ENCODE data around the gene ZDHHC16.

DNA sequence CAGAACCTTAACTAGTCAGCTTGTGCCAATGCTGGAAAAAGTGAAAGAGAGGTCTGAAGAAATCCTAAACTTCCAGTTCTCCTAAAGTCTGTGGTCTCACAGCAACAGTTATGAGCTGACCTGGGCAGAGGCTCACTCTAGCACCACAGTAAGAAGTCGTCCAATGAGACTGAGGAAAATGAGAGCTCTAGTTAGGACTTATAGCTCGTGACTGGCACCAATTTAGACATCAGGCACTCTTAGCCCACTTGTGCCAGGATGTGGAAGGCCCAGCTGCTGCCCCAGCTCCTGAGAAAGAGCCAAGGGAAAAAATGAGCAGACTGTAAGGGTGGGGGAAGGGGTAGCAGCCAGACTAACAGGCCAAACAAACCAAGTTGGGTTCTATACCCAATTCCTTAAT is 44.6 kb downstream of the ZDHHC16 start:
- TF ChIP-seq, protein P1, sequence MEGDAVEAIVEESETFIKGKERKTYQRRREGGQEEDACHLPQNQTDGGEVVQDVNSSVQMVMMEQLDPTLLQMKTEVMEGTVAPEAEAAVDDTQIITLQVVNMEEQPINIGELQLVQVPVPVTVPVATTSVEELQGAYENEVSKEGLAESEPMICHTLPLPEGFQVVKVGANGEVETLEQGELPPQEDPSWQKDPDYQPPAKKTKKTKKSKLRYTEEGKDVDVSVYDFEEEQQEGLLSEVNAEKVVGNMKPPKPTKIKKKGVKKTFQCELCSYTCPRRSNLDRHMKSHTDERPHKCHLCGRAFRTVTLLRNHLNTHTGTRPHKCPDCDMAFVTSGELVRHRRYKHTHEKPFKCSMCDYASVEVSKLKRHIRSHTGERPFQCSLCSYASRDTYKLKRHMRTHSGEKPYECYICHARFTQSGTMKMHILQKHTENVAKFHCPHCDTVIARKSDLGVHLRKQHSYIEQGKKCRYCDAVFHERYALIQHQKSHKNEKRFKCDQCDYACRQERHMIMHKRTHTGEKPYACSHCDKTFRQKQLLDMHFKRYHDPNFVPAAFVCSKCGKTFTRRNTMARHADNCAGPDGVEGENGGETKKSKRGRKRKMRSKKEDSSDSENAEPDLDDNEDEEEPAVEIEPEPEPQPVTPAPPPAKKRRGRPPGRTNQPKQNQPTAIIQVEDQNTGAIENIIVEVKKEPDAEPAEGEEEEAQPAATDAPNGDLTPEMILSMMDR (IDR thresholded peaks at IDR 0.05; ENCODE audit: low read depth, low read length, missing input control), result no peak
- TF ChIP-seq, protein P2, sequence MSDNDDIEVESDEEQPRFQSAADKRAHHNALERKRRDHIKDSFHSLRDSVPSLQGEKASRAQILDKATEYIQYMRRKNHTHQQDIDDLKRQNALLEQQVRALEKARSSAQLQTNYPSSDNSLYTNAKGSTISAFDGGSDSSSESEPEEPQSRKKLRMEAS (IDR thresholded peaks at IDR 0.05), result no peak
- TF ChIP-seq RAD21 (IDR thresholded peaks at IDR 0.05) (no peak), EGR1 (IDR thresholded peaks at IDR 0.05; ENCODE audit: low read depth in 2 of 2) (no peak), TAF1 (conservative IDR thresholded peaks at IDR 0.05) (no peak), YY1 (IDR thresholded peaks at IDR 0.05) (no peak), GABPA (IDR thresholded peaks at IDR 0.05 in 1 of 2, conservative IDR thresholded peaks at IDR 0.05 in 1 of 2) (no peak), NR2F2 (IDR thresholded peaks at IDR 0.05) (no peak), JUND (IDR thresholded peaks at IDR 0.05) (no peak), HNF4G (IDR thresholded peaks at IDR 0.05) (no peak), SP1 (IDR thresholded peaks at IDR 0.05) (no peak)
- TF ChIP-seq, protein P3, sequence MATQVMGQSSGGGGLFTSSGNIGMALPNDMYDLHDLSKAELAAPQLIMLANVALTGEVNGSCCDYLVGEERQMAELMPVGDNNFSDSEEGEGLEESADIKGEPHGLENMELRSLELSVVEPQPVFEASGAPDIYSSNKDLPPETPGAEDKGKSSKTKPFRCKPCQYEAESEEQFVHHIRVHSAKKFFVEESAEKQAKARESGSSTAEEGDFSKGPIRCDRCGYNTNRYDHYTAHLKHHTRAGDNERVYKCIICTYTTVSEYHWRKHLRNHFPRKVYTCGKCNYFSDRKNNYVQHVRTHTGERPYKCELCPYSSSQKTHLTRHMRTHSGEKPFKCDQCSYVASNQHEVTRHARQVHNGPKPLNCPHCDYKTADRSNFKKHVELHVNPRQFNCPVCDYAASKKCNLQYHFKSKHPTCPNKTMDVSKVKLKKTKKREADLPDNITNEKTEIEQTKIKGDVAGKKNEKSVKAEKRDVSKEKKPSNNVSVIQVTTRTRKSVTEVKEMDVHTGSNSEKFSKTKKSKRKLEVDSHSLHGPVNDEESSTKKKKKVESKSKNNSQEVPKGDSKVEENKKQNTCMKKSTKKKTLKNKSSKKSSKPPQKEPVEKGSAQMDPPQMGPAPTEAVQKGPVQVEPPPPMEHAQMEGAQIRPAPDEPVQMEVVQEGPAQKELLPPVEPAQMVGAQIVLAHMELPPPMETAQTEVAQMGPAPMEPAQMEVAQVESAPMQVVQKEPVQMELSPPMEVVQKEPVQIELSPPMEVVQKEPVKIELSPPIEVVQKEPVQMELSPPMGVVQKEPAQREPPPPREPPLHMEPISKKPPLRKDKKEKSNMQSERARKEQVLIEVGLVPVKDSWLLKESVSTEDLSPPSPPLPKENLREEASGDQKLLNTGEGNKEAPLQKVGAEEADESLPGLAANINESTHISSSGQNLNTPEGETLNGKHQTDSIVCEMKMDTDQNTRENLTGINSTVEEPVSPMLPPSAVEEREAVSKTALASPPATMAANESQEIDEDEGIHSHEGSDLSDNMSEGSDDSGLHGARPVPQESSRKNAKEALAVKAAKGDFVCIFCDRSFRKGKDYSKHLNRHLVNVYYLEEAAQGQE (IDR thresholded peaks at IDR 0.05), result no peak
- TF ChIP-seq, protein P4, sequence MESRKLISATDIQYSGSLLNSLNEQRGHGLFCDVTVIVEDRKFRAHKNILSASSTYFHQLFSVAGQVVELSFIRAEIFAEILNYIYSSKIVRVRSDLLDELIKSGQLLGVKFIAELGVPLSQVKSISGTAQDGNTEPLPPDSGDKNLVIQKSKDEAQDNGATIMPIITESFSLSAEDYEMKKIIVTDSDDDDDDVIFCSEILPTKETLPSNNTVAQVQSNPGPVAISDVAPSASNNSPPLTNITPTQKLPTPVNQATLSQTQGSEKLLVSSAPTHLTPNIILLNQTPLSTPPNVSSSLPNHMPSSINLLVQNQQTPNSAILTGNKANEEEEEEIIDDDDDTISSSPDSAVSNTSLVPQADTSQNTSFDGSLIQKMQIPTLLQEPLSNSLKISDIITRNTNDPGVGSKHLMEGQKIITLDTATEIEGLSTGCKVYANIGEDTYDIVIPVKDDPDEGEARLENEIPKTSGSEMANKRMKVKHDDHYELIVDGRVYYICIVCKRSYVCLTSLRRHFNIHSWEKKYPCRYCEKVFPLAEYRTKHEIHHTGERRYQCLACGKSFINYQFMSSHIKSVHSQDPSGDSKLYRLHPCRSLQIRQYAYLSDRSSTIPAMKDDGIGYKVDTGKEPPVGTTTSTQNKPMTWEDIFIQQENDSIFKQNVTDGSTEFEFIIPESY (IDR thresholded peaks at IDR 0.05), result no peak

Measured in liver (tissue), 3 donors.